ENCODE data around the gene ZNF337.

- TF ChIP-seq, protein P1, sequence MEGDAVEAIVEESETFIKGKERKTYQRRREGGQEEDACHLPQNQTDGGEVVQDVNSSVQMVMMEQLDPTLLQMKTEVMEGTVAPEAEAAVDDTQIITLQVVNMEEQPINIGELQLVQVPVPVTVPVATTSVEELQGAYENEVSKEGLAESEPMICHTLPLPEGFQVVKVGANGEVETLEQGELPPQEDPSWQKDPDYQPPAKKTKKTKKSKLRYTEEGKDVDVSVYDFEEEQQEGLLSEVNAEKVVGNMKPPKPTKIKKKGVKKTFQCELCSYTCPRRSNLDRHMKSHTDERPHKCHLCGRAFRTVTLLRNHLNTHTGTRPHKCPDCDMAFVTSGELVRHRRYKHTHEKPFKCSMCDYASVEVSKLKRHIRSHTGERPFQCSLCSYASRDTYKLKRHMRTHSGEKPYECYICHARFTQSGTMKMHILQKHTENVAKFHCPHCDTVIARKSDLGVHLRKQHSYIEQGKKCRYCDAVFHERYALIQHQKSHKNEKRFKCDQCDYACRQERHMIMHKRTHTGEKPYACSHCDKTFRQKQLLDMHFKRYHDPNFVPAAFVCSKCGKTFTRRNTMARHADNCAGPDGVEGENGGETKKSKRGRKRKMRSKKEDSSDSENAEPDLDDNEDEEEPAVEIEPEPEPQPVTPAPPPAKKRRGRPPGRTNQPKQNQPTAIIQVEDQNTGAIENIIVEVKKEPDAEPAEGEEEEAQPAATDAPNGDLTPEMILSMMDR (IDR thresholded peaks at IDR 0.05; ENCODE audit: low read depth, low read length, poor library complexity, severe bottlenecking): no peak
- TF ChIP-seq EZH2phosphoT487 (IDR thresholded peaks at IDR 0.05; ENCODE audit: borderline replicate concordance, low read length): no peak
Measured at GRCh38 chr20:25730862-25731261, 34.2 kb upstream of the ZNF337 start.

Data from DOHH2 (cell line).